ENCODE measurements around the gene MYCL. TPM values are rescaled to one million over a fixed set of nuclear protein-coding genes. Genes with fewer than 3 reads are reported as not detected.

Gene MYCL
- total and polyA plus RNA-seq, 2 of the 8 experiments (the other 6 are each of a cell fraction or from before 2014, with no cell fraction given), result 20.3 to 28.8 TPM

DNA sequence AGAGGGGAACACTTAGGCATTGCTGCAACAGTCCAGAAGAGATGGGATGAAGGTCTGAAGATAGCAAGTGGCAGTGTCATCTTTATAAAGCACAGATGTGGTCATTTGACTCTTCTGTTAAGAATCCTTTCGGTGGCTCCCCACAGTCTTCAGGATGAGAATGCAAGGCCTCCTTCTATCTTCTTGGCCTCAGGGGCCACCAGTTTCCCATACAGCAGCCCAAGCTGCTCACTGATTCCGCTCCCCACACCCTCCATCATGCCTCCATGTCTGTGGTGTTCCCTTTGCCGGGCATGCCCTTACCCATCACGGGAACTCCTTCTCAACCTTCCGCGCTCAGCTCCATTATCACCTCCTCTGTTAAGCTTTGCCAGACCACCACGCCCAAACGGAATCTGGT is 37.1 kb upstream of the MYCL start:
- Histone ChIP-seq H3K4me2 (ENCODE audit: insufficient read depth in 1 of 2, low read depth in 2 of 2, low read length in 2 of 2) (no peak overlapping the region), H2BK5ac (ENCODE audit: low read depth, low read length) (no peak overlapping the region), H4K20me1 (replicated peaks in 1 of 2; ENCODE audit: control insufficient read depth in 1 of 2, insufficient read depth in 2 of 2, low read length in 2 of 2) (no peaks in the 10 kb centered on the region), H4K8ac (ENCODE audit: extremely low read depth, insufficient read depth, low read length) (no peak overlapping the region), H4K91ac (replicated peaks; ENCODE audit: insufficient read length, low read length) (no peak overlapping the region), H3K14ac (ENCODE audit: insufficient read length) (no peak overlapping the region), H2BK12ac (ENCODE audit: low read depth, low read length) (no peak overlapping the region), H3K79me1 (ENCODE audit: low read depth, low read length) (no peaks in the 10 kb centered on the region), H3K79me2 (ENCODE audit: control insufficient read depth in 1 of 2, insufficient read depth in 2 of 2, low read length in 2 of 2) (no peaks in the 10 kb centered on the region), H2BK120ac (replicated peaks; ENCODE audit: low read depth, low read length) (no peak overlapping the region), H3K4me3 (ENCODE audit: extremely low read depth in 1 of 4, insufficient read depth in 2 of 4, low read depth in 3 of 4, low read length in 4 of 4) (no peak overlapping the region), H3K27me3 (replicated peaks in 1 of 4; ENCODE audit: control insufficient read depth in 3 of 4, extremely low read depth in 1 of 4, insufficient read depth in 3 of 4, low read length in 3 of 4) (no peaks in the 10 kb centered on the region), H3K36me3 (ENCODE audit: control insufficient read depth in 2 of 4, insufficient read depth in 4 of 4, low read length in 3 of 4) (no peaks in the 10 kb centered on the region), H2BK20ac (ENCODE audit: low read length) (no peak overlapping the region), H2AFZ (ENCODE audit: low read length) (no peak overlapping the region), H3K9ac (replicated peaks in 1 of 4; ENCODE audit: extremely low read depth in 1 of 4, low read depth in 3 of 4, low read length in 3 of 4) (no peak overlapping the region), H3K4ac (replicated peaks; ENCODE audit: insufficient read length, low read depth, low read length) (no peak overlapping the region), H4K5ac (ENCODE audit: insufficient read length, low read depth, low read length) (no peak overlapping the region), H2BK15ac (ENCODE audit: low read length) (no peak overlapping the region), H2AK5ac (ENCODE audit: low read depth, low read length) (no peak overlapping the region), H3K23me2 (ENCODE audit: low read depth, low read length) (no peaks in the 10 kb centered on the region), H3K18ac (ENCODE audit: extremely low read depth, low read length) (no peak overlapping the region), H3K9me3 (ENCODE audit: insufficient read depth in 2 of 2, low read depth in 1 of 2, low read length in 1 of 2) (no peaks in the 10 kb centered on the region), H3K23ac (ENCODE audit: insufficient read length) (no peak overlapping the region), H3K56ac (replicated peaks; ENCODE audit: insufficient read length, low read depth, low read length) (no peak overlapping the region), H3K4me1 (replicated peaks in 1 of 4; ENCODE audit: control insufficient read depth in 3 of 4, insufficient read depth in 4 of 4, low read length in 3 of 4) (peaks cover 0 to 3% (median 0%) of the 10 kb centered on the region in 4 experiments; a peak in 1 of 7 replicates), H3K27ac (ENCODE audit: low read depth, low read length) (no peak overlapping the region)
- DNase-seq (ENCODE audit: low read depth in 1 of 2, low spot score in 2 of 2) (no peak), FAIRE-seq (no peak)
- TF ChIP-seq RFX5 (IDR thresholded peaks at IDR 0.05; ENCODE audit: borderline replicate concordance, low read depth, low read length) (no peak), CBX5 (IDR thresholded peaks at IDR 0.05; ENCODE audit: low read depth, low read length) (no peak), KDM5A (IDR thresholded peaks at IDR 0.05; ENCODE audit: low read length) (no peak), SIN3A (conservative IDR thresholded peaks at IDR 0.05 in 1 of 2, IDR thresholded peaks at IDR 0.05 in 1 of 2; ENCODE audit: low read depth in 1 of 2, low read length in 2 of 2) (no peak), RBBP5 (IDR thresholded peaks at IDR 0.05; ENCODE audit: borderline replicate concordance, low read depth, low read length) (no peak), BACH1 (IDR thresholded peaks at IDR 0.05; ENCODE audit: low read length) (no peak), TCF12 (IDR thresholded peaks at IDR 0.05; ENCODE audit: low read depth, low read length) (no peak), CEBPB (IDR thresholded peaks at IDR 0.05; ENCODE audit: low read depth, low read length) (no peak)
- TF ChIP-seq, protein P1, sequence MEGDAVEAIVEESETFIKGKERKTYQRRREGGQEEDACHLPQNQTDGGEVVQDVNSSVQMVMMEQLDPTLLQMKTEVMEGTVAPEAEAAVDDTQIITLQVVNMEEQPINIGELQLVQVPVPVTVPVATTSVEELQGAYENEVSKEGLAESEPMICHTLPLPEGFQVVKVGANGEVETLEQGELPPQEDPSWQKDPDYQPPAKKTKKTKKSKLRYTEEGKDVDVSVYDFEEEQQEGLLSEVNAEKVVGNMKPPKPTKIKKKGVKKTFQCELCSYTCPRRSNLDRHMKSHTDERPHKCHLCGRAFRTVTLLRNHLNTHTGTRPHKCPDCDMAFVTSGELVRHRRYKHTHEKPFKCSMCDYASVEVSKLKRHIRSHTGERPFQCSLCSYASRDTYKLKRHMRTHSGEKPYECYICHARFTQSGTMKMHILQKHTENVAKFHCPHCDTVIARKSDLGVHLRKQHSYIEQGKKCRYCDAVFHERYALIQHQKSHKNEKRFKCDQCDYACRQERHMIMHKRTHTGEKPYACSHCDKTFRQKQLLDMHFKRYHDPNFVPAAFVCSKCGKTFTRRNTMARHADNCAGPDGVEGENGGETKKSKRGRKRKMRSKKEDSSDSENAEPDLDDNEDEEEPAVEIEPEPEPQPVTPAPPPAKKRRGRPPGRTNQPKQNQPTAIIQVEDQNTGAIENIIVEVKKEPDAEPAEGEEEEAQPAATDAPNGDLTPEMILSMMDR (IDR thresholded peaks at IDR 0.05; ENCODE audit: control extremely low read depth in 1 of 3, insufficient read depth in 1 of 3, low read depth in 1 of 3, low read length in 3 of 3), result no peak
- TF ChIP-seq, protein P2, sequence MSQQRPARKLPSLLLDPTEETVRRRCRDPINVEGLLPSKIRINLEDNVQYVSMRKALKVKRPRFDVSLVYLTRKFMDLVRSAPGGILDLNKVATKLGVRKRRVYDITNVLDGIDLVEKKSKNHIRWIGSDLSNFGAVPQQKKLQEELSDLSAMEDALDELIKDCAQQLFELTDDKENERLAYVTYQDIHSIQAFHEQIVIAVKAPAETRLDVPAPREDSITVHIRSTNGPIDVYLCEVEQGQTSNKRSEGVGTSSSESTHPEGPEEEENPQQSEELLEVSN (IDR thresholded peaks at IDR 0.05), result no peak
- WGBS, 2 experiments (ENCODE audit: extremely low coverage in 1 of 2, insufficient coverage in 1 of 2, insufficient read length in 1 of 2, insufficient replicate concordance in 2 of 2, low coverage in 1 of 2, low lambda C conversion rate in 2 of 2, missing lambda C conversion rate in 1 of 2), result 93% methylated on average over 8 of the region's 8 CpGs; no CpG with 5 or more reads in 1 of the 2 experiments
- ChIA-PET POLR2A (ENCODE audit: partially characterized antibody) (no interaction called here), CTCF (ENCODE audit: partially characterized antibody) (interaction anchor here (1.3 to 1.5 kb wide), 2 partner anchors 12 to 123 kb away, joined by 3 read pairs; no protein-coding TSS in a partner anchor)

Data from H1 (cell line).